Measurements from ENCODE around the gene UGDH. TPM values are rescaled to one million over a fixed set of nuclear protein-coding genes. Genes with fewer than 3 reads are reported as not detected.

The UGDH gene
- total and polyA plus RNA-seq, 4 donors = 33.1 to 241 (median 84.0) TPM

- TF ChIP-seq EGR1 (IDR thresholded peaks at IDR 0.05; ENCODE audit: low read depth in 2 of 2) = no peak
- peak; percentile 12 to 28 for TF ChIP-seq RAD21 (IDR thresholded peaks at IDR 0.05)
Observed at GRCh38 chr4:39466747-39467146, 60.5 kb downstream of the UGDH start (continued).

GRCh38 chr4:39464886-39465501 is 62.2 kb downstream of the UGDH start:
- no peak overlapping the region for H3K27ac ChIP-seq (ENCODE audit: low read depth in 1 of 2, low read length in 2 of 2)
- H3K4me3 ChIP-seq (ENCODE audit: low read depth in 1 of 3, low read length in 3 of 3) = no peak overlapping the region
- H3K9me3 ChIP-seq (ENCODE audit: control insufficient read depth in 4 of 4, low read length in 3 of 4) = no peaks in the 10 kb centered on the region
- H3K4me1 ChIP-seq (ENCODE audit: control insufficient read depth in 4 of 4, insufficient read depth in 4 of 4, low read length in 3 of 4) = peaks cover 7 to 28% (median 17%) of the 10 kb centered on the region in 4 donors
- DNase-seq (ENCODE audit: low spot score) = no peak
- TF ChIP-seq JUND (IDR thresholded peaks at IDR 0.05) = no peak
- TF ChIP-seq CTCF (IDR thresholded peaks at IDR 0.05; ENCODE audit: low read depth, low read length, missing input control) = no peak
- peak; percentile 34 for TF ChIP-seq ATF3 (IDR thresholded peaks at IDR 0.05)
- TF ChIP-seq RAD21 (IDR thresholded peaks at IDR 0.05) = peak in 1 of 2 donors; percentile 9
- no peaks in the 10 kb centered on the region for H3K27me3 ChIP-seq (ENCODE audit: control insufficient read depth in 4 of 4, insufficient read depth in 4 of 4, low read length in 3 of 4)
- WGBS = 72% methylated on average over 2 of the region's 2 CpGs
- H3K9ac ChIP-seq (ENCODE audit: low read depth in 1 of 2, low read length in 2 of 2) = no peak overlapping the region
- H3K36me3 ChIP-seq (ENCODE audit: control insufficient read depth in 4 of 4, insufficient read depth in 3 of 4, low read depth in 1 of 4, low read length in 3 of 4) = peaks cover 4 to 18% (median 11%) of the 10 kb centered on the region in 4 donors

GRCh38 chr4:39458505-39459300 is 68.5 kb downstream of the UGDH start, which contains the start of the genes LIAS and RPL9:
LIAS (plus strand) TSS chr4:39459056; CDS start chr4:39459118, 62 bp downstream.
RPL9 (minus strand) TSS chr4:39458922; CDS start chr4:39458439, 483 bp downstream.
- H3K36me3 ChIP-seq (ENCODE audit: control insufficient read depth in 4 of 4, insufficient read depth in 3 of 4, low read depth in 1 of 4, low read length in 3 of 4) = peaks cover 8 to 53% (median 31%) of the 10 kb centered on the region in 4 donors
- WGBS = under 1% methylated on average over 55 of the region's 55 CpGs
- H3K27me3 ChIP-seq (ENCODE audit: control insufficient read depth in 4 of 4, insufficient read depth in 4 of 4, low read length in 3 of 4) = no peaks in the 10 kb centered on the region
- TF ChIP-seq EGR1 (IDR thresholded peaks at IDR 0.05; ENCODE audit: low read depth in 2 of 2) (peak in 1 of 2 donors; percentile 67), HNF4A (conservative IDR thresholded peaks at IDR 0.05) (no peak), FOXA2 (IDR thresholded peaks at IDR 0.05) (no peak), TAF1 (conservative IDR thresholded peaks at IDR 0.05) (peak; percentile 76), SP1 (IDR thresholded peaks at IDR 0.05) (peak; percentile 88), CTCF (IDR thresholded peaks at IDR 0.05; ENCODE audit: low read depth, low read length, missing input control) (no peak), GABPA (IDR thresholded peaks at IDR 0.05 in 1 of 2, conservative IDR thresholded peaks at IDR 0.05 in 1 of 2) (peak in 1 of 2 donors; percentile 36), REST (IDR thresholded peaks at IDR 0.05) (peak; percentile 94), FOXA1 (IDR thresholded peaks at IDR 0.05) (peak; percentile 34), ATF3 (IDR thresholded peaks at IDR 0.05) (peak; percentile 83), YY1 (IDR thresholded peaks at IDR 0.05) (peak; percentile 86), RXRA (IDR thresholded peaks at IDR 0.05) (peak; percentile 37 to 40), RAD21 (IDR thresholded peaks at IDR 0.05) (peak in 1 of 2 donors; percentile 18), ZBTB33 (IDR thresholded peaks at IDR 0.05) (peak; percentile 72), JUND (IDR thresholded peaks at IDR 0.05) (no peak), MAX (IDR thresholded peaks at IDR 0.05) (peak; percentile 89), NR2F2 (IDR thresholded peaks at IDR 0.05) (peak; percentile 26)

More at GRCh38 chr4:39458505-39459300, 68.5 kb downstream of the UGDH start, which contains the start of the genes LIAS and RPL9:
- Histone ChIP-seq H3K4me1 (ENCODE audit: control insufficient read depth in 4 of 4, insufficient read depth in 4 of 4, low read length in 3 of 4) (peaks cover 9 to 24% (median 19%) of the 10 kb centered on the region in 4 donors), H3K9ac (ENCODE audit: low read depth in 1 of 2, low read length in 2 of 2) (peak within 1 kb of the TSS; percentile 98 to 100), H3K9me3 (ENCODE audit: control insufficient read depth in 4 of 4, low read length in 3 of 4) (no peaks in the 10 kb centered on the region), H3K4me3 (ENCODE audit: low read depth in 1 of 3, low read length in 3 of 3) (peak within 1 kb of the TSS; percentile 83 to 99 (median 89)), H3K27ac (ENCODE audit: low read depth in 1 of 2, low read length in 2 of 2) (peak within 1 kb of the TSS; percentile 92 to 96)
- peak; percentile 94 for DNase-seq (ENCODE audit: low spot score)

All from liver (tissue), 9 donors.